H1 (cell line): ENCODE measurements around the gene RIMBP2. TPM values are rescaled to one million over a fixed set of nuclear protein-coding genes. Genes with fewer than 3 reads are reported as not detected.

Experiments
- CTCF ChIA-PET: fragments of 300-600 bp; sonication (Branson Sonifier 250); formaldehyde crosslinking; loops from one replicate; lab custom pipeline; 2021; ENCODE audit not compliant: partially characterized antibody; lab: Charles Lee
- POLR2A ChIA-PET: fragments of 300-600 bp; sonication (Branson Sonifier 250); formaldehyde crosslinking; loops from one replicate; lab custom pipeline; 2021; ENCODE audit warnings: inconsistent platforms; ENCODE audit not compliant: partially characterized antibody; lab: Charles Lee
- DNase-seq, 2 experiments: peaks; one replicate each; pipeline versions ENCODE4 v3.0.0 to v3.0.0-alpha.2; 2010 to 2022; ENCODE audit warnings: low spot score in 2 of 2, low read depth in 1 of 2, mixed read lengths in 1 of 2
- FAIRE-seq: peaks from 2 replicates; lab custom pipeline; 2011; peaks lifted over from hg19 to GRCh38; lab: Jason Lieb, UNC
- H2AFZ ChIP-seq: 2 replicates; pipeline ENCODE4 v1.8.1; 2012; ENCODE audit warnings: low read length, inconsistent platforms
- H2AK5ac ChIP-seq: 2 replicates; pipeline ENCODE4 v1.6.1; 2013; ENCODE audit warnings: low read depth, low read length
- H2BK120ac ChIP-seq: replicated peaks from 2 replicates; pipeline ENCODE3; 2013; ENCODE audit warnings: low read depth, low read length, inconsistent platforms
- H2BK12ac ChIP-seq: 2 replicates; pipeline ENCODE4 v1.6.1; 2013; ENCODE audit warnings: low read depth, low read length
- H2BK15ac ChIP-seq: 2 replicates; pipeline ENCODE4 v1.6.1; 2013; ENCODE audit warnings: low read length
- H2BK20ac ChIP-seq: 2 replicates; pipeline ENCODE4 v1.6.1; 2013; ENCODE audit warnings: low read length
- H2BK5ac ChIP-seq: 2 replicates; pipeline ENCODE4 v1.6.1; 2013; ENCODE audit warnings: low read depth, low read length
- H3K14ac ChIP-seq: 2 replicates; pipeline ENCODE4 v1.6.1; 2013; ENCODE audit warnings: inconsistent platforms; ENCODE audit not compliant: insufficient read length
- H3K18ac ChIP-seq: 2 replicates; pipeline ENCODE4 v1.6.1; 2013; ENCODE audit warnings: low read length; ENCODE audit errors: extremely low read depth
- H3K23ac ChIP-seq: 2 replicates; pipeline ENCODE4 v1.6.1; 2013; ENCODE audit warnings: inconsistent platforms; ENCODE audit not compliant: insufficient read length
- H3K23me2 ChIP-seq: 2 replicates; pipeline ENCODE4 v1.6.1; 2013; ENCODE audit warnings: low read depth, low read length
- H3K27ac ChIP-seq: 2 replicates; pipeline ENCODE4 v1.6.1; 2011; ENCODE audit warnings: low read depth, low read length, inconsistent platforms
- H3K27me3 ChIP-seq, 4 experiments: replicated peaks in 1 of 4; 1 replicate in 1 of 4; 2 replicates in 3 of 4; pipeline versions ENCODE4 v1.6.1 to v1.8.1; 2011 to 2013; ENCODE audit warnings: low read length in 3 of 4, mild to moderate bottlenecking in 3 of 4, inconsistent platforms in 2 of 4, mixed read lengths in 2 of 4, moderate library complexity in 1 of 4; ENCODE audit not compliant: control insufficient read depth in 3 of 4, insufficient read depth in 3 of 4; ENCODE audit errors: extremely low read depth in 1 of 4
- H3K36me3 ChIP-seq, 4 experiments: 2 replicates each; pipeline versions ENCODE4 v1.6.1 to v1.8.1; 2011 to 2013; ENCODE audit warnings: mild to moderate bottlenecking in 4 of 4, low read length in 3 of 4, moderate library complexity in 2 of 4, control low read depth in 1 of 4, inconsistent platforms in 1 of 4; ENCODE audit not compliant: insufficient read depth in 4 of 4, control insufficient read depth in 2 of 4
- H3K4ac ChIP-seq: replicated peaks from 2 replicates; pipeline ENCODE3; 2013; ENCODE audit warnings: low read length, low read depth, mixed read lengths, inconsistent platforms; ENCODE audit not compliant: insufficient read length
- H3K4me1 ChIP-seq, 4 experiments: replicated peaks in 1 of 4; 1 replicate in 1 of 4; 2 replicates in 3 of 4; pipeline versions ENCODE4 v1.6.1 to v1.8.1; 2011 to 2013; ENCODE audit warnings: low read length in 3 of 4, inconsistent platforms in 2 of 4, mixed read lengths in 1 of 4; ENCODE audit not compliant: insufficient read depth in 4 of 4, control insufficient read depth in 3 of 4
- H3K4me2 ChIP-seq, 2 experiments: 2 replicates each; pipeline versions ENCODE4 v1.6.1 to v1.8.1; 2011 to 2013; ENCODE audit warnings: low read depth in 2 of 2, low read length in 2 of 2, control low read depth in 1 of 2, inconsistent platforms in 1 of 2, mild to moderate bottlenecking in 1 of 2; ENCODE audit not compliant: insufficient read depth in 1 of 2
- H3K4me3 ChIP-seq, 4 experiments: fragments of 200-600, 300-600 bp in 1 of 4; sonication (generic), shearing (Covaris generic), sonication (Bioruptor Twin) in 1 of 4; 2 replicates each; pipeline versions ENCODE4 v1.5.1 to v1.8.1; 2011 to 2016; ENCODE audit warnings: low read length in 4 of 4, low read depth in 3 of 4, control low read depth in 2 of 4, inconsistent platforms in 2 of 4, mild to moderate bottlenecking in 2 of 4, mixed read lengths in 1 of 4, moderate library complexity in 1 of 4; ENCODE audit not compliant: insufficient read depth in 2 of 4; ENCODE audit errors: extremely low read depth in 1 of 4
- H3K56ac ChIP-seq: replicated peaks from 2 replicates; pipeline ENCODE3; 2013; ENCODE audit warnings: low read depth, mild to moderate bottlenecking, mixed read lengths, low read length, inconsistent platforms; ENCODE audit not compliant: insufficient read length
- H3K79me1 ChIP-seq: 2 replicates; pipeline ENCODE4 v1.6.1; 2013; ENCODE audit warnings: low read depth, low read length, control low read depth
- H3K79me2 ChIP-seq, 2 experiments: 2 replicates each; pipeline versions ENCODE4 v1.6.1 to v1.8.1; 2012 to 2013; ENCODE audit warnings: low read length in 2 of 2, mild to moderate bottlenecking in 2 of 2, inconsistent platforms in 1 of 2; ENCODE audit not compliant: insufficient read depth in 2 of 2, control insufficient read depth in 1 of 2
- H3K9ac ChIP-seq, 4 experiments: replicated peaks in 1 of 4; 1 replicate in 1 of 4; 2 replicates in 3 of 4; pipeline versions ENCODE4 v1.6.1 to v1.8.1; 2011 to 2013; ENCODE audit warnings: low read depth in 3 of 4, low read length in 3 of 4, control low read depth in 2 of 4, mild to moderate bottlenecking in 2 of 4, moderate library complexity in 2 of 4, inconsistent platforms in 1 of 4; ENCODE audit errors: extremely low read depth in 1 of 4
- H3K9me3 ChIP-seq, 2 experiments: 2 replicates each; pipeline versions ENCODE4 v1.6.1 to v1.8.1; 2012 to 2013; ENCODE audit warnings: mild to moderate bottlenecking in 2 of 2, moderate library complexity in 2 of 2, control low read depth in 1 of 2, inconsistent platforms in 1 of 2, low read depth in 1 of 2, low read length in 1 of 2, mixed read lengths in 1 of 2; ENCODE audit not compliant: insufficient read depth in 2 of 2
- H4K20me1 ChIP-seq, 2 experiments: replicated peaks in 1 of 2; 2 replicates each; pipeline versions ENCODE3 to v1.8.1; 2011 to 2013; ENCODE audit warnings: inconsistent platforms in 2 of 2, low read length in 2 of 2, mild to moderate bottlenecking in 1 of 2; ENCODE audit not compliant: insufficient read depth in 2 of 2, control insufficient read depth in 1 of 2
- H4K5ac ChIP-seq: 2 replicates; pipeline ENCODE4 v1.6.1; 2013; ENCODE audit warnings: low read length, low read depth, mixed read lengths, inconsistent platforms; ENCODE audit not compliant: insufficient read length
- H4K8ac ChIP-seq: 2 replicates; pipeline ENCODE4 v1.8.0; 2013; ENCODE audit warnings: mild to moderate bottlenecking, moderate library complexity, low read length, inconsistent platforms; ENCODE audit not compliant: insufficient read depth; ENCODE audit errors: extremely low read depth
- H4K91ac ChIP-seq: replicated peaks from 2 replicates; pipeline ENCODE3; 2013; ENCODE audit warnings: low read length, mixed read lengths, inconsistent platforms; ENCODE audit not compliant: insufficient read length
- ATF3 ChIP-seq: IDR thresholded peaks from 2 replicates; pipeline ENCODE4 v1.6.1; 2011; ENCODE audit warnings: low read depth, mild to moderate bottlenecking, low read length; ENCODE audit not compliant: insufficient read depth
- CBX8 ChIP-seq: fragments of 300-800, 300-1000 bp; sonication (generic); IDR thresholded peaks from 2 replicates; pipeline ENCODE4 v1.7.1; 2016; ENCODE audit warnings: low read depth, low read length, borderline replicate concordance
- CTCF ChIP-seq, 3 experiments: IDR thresholded peaks; 1 replicate in 2 of 3; 2 replicates in 1 of 3; pipeline versions ENCODE4 v1.5.1 to v1.6.1; 2011; ENCODE audit warnings: low read length in 3 of 3, mild to moderate bottlenecking in 3 of 3, inconsistent platforms in 2 of 3, low read depth in 1 of 3, moderate library complexity in 1 of 3; ENCODE audit not compliant: insufficient read depth in 1 of 3; ENCODE audit errors: control extremely low read depth in 1 of 3
- POU5F1 ChIP-seq: IDR thresholded peaks from 2 replicates; pipeline ENCODE4 v1.6.1; 2011; ENCODE audit warnings: low read depth, mild to moderate bottlenecking, low read length, moderate library complexity
- SIN3A ChIP-seq, 2 experiments: IDR thresholded peaks in 1 of 2; conservative IDR thresholded peaks in 1 of 2; 2 replicates each; pipeline ENCODE4 v1.6.1; 2011 to 2012; ENCODE audit warnings: low read length in 2 of 2, improper control_type of control experiment in 1 of 2, low read depth in 1 of 2, mild to moderate bottlenecking in 1 of 2
- SP4 ChIP-seq: IDR thresholded peaks from 2 replicates; pipeline ENCODE4 v1.6.1; 2012; ENCODE audit warnings: low read length, inconsistent platforms
- SRF ChIP-seq: IDR thresholded peaks from 2 replicates; pipeline ENCODE4 v1.6.1; 2011; ENCODE audit warnings: mild to moderate bottlenecking, low read depth, low read length, moderate library complexity
- TBP ChIP-seq: IDR thresholded peaks from 2 replicates; pipeline ENCODE4 v1.6.1; 2011; ENCODE audit warnings: low read depth, low read length, improper control_type of control experiment
- WGBS, 2 experiments: shearing (Covaris generic) in 1 of 2; methylation state at CpG; one replicate each; pipeline versions ENCODE4 v1.1.6 to v1.1.7; 2013 to 2015; ENCODE audit warnings: low lambda C conversion rate in 2 of 2, mixed read lengths in 2 of 2, inconsistent platforms in 1 of 2, low coverage in 1 of 2, missing lambda C conversion rate in 1 of 2; ENCODE audit not compliant: insufficient replicate concordance in 2 of 2, insufficient coverage in 1 of 2, insufficient read length in 1 of 2; ENCODE audit errors: extremely low coverage in 1 of 2, missing lambda C conversion rate in 1 of 2; 5-methylcytosine and 5-hydroxymethylcytosine counted together
- polyA plus RNA-seq, 7 experiments: library from polyadenylated mRNA; depleted of rRNA in 3 of 7; stranded (reverse) in 5 of 7; unstranded in 2 of 7; fragments of >200 nt in 5 of 7; fragments of 200-250 nt in 2 of 7; gene quantifications; 1 replicate in 5 of 7; 2 replicates in 1 of 7; 4 replicates in 1 of 7; pipeline versions ENCODE4 v1.2.1 to v1.2.3, GENCODE V29; 2011 to 2013; ENCODE audit warnings: missing spikeins in 2 of 7, mixed read lengths in 2 of 7
- total RNA-seq: library from RNA; stranded (reverse); fragmentation: NEBNext Ultra II Directional; extraction: Animal tissue kit (Norgen Biotek cat#: 25700); gene quantifications from 2 replicates; pipeline ENCODE4 v1.2.1, GENCODE V29; 2021

Gene RIMBP2
- total and polyA plus RNA-seq, 2 of the 8 experiments (the other 6 are each of a cell fraction or from before 2014, with no cell fraction given) = 0.18 to 0.65 TPM

- Histone ChIP-seq H3K9me3 (peaks cover 11 to 20% of the 10 kb centered on the region in 2 experiments), H3K36me3 (no peaks in the 10 kb centered on the region), H3K4me3 (no peak overlapping the region), H4K5ac (no peak overlapping the region), H4K8ac (no peak overlapping the region), H3K4me1 (no peaks in the 10 kb centered on the region), H2AK5ac (no peak overlapping the region; the same call in 1 of the 2 replicates), H3K27me3 (no peaks in the 10 kb centered on the region; a peak in 1 of 7 replicates), H2BK20ac (no peak overlapping the region), H4K20me1 (no peaks in the 10 kb centered on the region), H3K9ac (no peak overlapping the region), H3K18ac (no peak overlapping the region), H3K79me1 (no peaks in the 10 kb centered on the region), H3K27ac (no peak overlapping the region), H3K56ac (no peak overlapping the region), H2BK5ac (no peak overlapping the region), H4K91ac (no peak overlapping the region), H2BK120ac (no peak overlapping the region), H3K23me2 (no peaks in the 10 kb centered on the region; the same call in 1 of the 2 replicates), H2AFZ (no peak overlapping the region), H3K23ac (no peak overlapping the region), H2BK15ac (no peak overlapping the region), H3K79me2 (no peaks in the 10 kb centered on the region), H3K4me2 (no peak overlapping the region), H2BK12ac (no peak overlapping the region), H3K14ac (no peak overlapping the region), H3K4ac (no peak overlapping the region)
- POLR2A ChIA-PET = no interaction called here
- FAIRE-seq (no peak), DNase-seq (no peak)
- TF ChIP-seq CTCF (IDR thresholded peaks at IDR 0.05; ENCODE audit: control extremely low read depth in 1 of 3, insufficient read depth in 1 of 3, low read depth in 1 of 3, low read length in 3 of 3) (no peak), CBX8 (no peak), SRF (no peak), SP4 (no peak), ATF3 (no peak), POU5F1 (no peak), TBP (no peak), SIN3A (conservative IDR thresholded peaks at IDR 0.05 in 1 of 2, IDR thresholded peaks at IDR 0.05 in 1 of 2; ENCODE audit: low read depth in 1 of 2, low read length in 2 of 2) (no peak)
- WGBS, 2 experiments = 100% methylated on average over 1 of the region's 1 CpG; no CpG with 5 or more reads in 1 of the 2 experiments
- CTCF ChIA-PET = interaction anchor here (1.3 kb wide), 1 partner anchor 82 kb away, joined by 5 read pairs; no protein-coding TSS in a partner anchor
Measured at GRCh38 chr12:130666645-130667044, 49.5 kb downstream of the RIMBP2 start.
